HG03139 (cell line): ENCODE results near the gene TRIM66.
A peak's percentile ranks its signal among the peaks of the same experiment; 100 is the strongest.

Source experiments
- ATAC-seq: cut with Tn5 transposase; IDR thresholded peaks from one replicate; pipeline ENCODE4 v1.9.1; 2021; ENCODE audit not compliant: unreplicated experiment

The TRIM66 gene

GRCh38 chr11:8612522-8612921 is 69.9 kb downstream of the TRIM66 start:
- no peak for ATAC-seq

DNA sequence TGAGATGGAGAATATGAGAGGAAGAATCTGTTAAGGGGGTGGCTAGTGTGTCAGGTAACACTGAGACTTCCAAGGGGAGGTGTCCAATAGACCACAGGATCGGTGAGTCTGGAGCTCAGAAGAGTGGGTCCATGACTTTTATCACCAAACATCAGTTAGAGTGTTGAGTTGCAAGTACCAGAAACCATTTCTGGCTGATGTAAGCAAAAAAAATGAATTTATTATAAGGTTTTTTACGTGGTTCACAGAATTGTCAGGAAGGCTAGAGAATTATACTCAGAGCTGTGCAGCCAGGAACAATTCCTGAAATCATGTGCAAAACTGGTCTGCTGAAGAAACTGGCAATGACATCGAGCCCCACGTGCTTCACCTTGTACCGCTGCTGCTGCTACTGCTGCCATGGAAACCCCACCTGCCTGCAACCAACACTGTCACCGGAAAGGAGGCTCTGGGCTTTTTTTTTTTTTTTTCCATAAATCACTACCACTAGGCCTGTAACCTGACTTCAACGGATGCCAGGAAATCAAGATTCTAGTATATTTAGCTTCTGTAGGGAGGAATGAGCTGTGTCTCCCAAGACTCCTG is 71.8 kb downstream of the TRIM66 start:
- no peak for ATAC-seq

- no peak for ATAC-seq
Observed at GRCh38 chr11:8608652-8609051, 73.8 kb downstream of the TRIM66 start.

DNA sequence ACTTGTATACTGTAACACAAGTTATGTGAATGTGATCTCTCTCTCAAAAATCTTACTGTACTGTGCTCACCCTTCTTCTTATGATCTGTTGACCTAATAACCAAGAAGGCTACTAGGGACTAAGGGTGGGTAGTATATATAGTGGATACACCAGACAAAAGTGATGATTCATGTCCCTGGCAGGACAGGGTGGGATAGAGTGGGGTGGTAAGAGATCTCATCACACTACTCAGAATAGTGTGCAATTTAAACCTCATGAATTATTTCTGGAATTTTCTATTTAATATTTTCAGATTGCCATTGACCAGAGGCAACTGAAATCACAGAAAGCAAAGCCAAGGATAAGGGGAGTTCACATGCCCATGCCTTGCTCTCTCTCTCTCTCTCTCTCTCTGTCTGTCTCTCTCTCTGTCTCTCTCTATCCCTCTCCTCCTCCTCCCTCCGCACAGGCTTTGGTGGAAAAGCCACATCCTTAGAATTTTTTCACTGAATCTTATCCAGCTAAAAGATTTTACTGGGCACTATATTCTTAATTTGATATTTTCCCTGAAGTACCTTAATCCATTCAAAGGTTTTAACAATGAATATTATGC is 76.4 kb downstream of the TRIM66 start:
- no peak for ATAC-seq

DNA sequence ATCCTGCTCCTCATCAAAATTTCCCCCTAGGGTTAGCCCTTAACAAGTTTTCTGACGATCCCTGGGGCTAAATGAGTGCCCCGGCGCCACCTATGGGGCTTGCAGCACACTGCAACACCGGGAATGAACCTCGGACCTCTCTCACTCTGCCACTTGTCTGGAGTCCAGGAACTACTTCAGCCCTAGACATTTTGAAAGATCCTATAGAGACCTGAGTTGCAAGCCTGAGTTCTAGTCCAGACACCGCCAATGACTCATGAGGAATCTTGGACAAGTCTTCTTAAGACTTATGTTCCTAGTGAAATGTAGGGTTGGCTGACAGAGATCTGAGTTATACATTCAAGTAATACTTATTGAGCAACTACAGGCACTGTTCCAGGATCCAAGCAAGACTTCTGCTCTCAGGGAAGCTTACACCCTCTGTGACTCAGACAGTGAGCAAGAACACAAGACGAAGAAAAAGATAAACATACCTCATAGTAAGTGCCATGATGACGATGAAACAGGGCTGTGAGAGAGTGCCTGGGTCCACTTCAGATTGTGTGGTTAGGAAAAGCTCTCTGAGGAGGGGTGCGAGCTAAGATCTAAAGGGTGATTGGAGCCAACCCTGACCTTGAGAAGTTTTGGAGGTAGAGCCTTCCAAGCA is 78.3 kb downstream of the TRIM66 start:
- peak; percentile 84 for ATAC-seq

GRCh38 chr11:8603696-8604077 is 78.8 kb downstream of the TRIM66 start:
- ATAC-seq: no peak

DNA sequence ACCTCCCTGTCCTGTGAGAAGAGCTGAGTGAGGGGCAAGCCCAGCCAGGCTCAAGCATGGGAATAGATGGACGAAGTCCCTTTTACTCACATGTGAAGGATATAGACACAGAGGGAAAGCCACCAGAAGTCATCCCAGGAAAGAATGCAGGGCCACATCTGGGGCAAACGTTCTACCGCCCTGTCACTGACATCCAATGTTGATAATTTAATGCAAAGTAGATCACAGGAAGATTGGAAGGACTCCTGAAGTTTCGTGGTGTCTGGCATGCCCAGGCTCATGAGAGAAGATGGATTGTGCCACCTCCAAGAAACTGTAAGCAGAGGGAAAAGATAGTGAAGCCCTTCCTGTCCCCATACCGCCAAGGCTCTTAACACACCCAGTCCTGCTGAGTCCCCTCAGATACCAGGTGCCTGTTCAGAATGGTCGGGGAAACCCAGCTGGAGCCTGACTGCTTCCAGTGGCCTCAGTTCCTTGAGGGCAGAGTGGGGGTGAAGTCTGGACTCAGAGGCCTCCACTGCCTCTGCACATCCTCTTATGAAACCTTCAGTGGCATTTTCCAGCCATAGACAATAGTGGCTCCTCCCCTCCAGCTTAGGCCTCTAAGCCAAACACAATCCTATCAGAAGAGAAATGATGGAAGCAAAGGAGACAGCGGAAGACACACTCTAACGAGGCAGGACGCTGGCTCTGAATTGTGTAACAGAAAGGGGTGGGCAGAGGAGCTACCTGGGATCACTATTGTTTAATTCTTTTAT is 80.9 kb downstream of the TRIM66 start:
- no peak for ATAC-seq

DNA sequence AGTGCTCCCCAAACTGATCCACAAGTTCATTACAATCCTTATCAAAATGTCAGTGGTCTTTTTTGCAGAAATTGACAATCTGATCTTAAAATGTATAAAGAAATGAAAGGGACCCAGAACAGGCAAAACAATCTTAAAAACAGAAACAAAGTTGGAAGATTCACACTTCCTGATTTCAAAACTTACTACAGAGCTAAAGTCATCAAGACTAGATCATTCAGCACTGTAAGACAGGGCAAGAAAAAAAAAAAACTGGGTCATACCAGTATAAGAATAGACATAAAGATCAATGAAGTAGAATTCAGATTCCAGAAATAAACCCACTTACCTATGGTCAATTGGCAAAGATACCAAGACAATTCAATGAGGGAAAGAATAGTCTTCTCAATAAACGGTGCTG is 84.0 kb downstream of the TRIM66 start:
- no peak for ATAC-seq

DNA sequence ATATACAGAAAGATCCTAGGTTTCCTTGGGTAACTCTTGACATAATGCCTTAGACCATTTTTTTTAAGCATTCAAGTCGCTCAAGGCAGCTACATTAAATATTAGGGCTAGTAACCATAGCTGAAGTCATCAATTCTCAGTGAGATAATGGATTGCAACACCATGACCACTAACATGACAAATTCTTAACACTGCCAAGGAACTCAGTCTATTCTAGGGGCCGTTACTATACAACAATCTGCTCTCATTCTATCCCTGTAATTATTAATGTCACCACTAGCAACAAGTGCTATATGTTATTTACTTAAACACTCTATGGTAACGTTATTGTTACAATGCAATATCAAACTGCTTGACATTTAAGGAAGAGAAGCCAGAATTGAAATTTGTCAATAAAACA is 85.3 kb downstream of the TRIM66 start:
- no peak for ATAC-seq

DNA sequence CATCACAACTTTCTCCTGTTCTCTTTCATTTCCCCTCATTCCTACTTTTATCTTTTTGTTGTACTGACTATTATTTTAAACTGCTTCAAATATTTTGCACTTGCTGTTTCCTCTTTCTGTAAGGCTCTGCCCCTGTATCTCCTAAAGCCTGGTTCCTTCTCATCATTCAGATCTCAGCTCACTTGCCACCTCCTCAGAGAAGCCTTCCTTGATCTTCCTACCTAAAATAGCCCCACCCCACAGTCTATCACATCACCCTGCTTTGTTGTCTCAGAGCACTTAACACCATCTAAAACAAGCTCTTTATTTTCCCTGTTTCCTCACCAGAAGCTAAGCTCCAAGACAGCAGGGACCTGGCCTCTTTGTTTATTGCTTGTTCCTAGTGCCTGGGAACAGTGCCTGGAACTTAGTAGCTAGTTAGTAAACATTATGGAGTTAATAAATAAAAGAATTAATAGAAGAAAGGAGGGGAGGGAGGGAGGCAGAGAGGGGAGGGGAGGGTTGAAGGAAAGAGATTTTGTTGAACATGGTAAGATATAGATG is 85.9 kb downstream of the TRIM66 start:
- no peak for ATAC-seq

- ATAC-seq: peak; percentile 93
Observed at GRCh38 chr11:8593935-8594909, 88.2 kb downstream of the TRIM66 start, which contains the start of gene STK33. Gene STK33 (minus strand): TSS chr11:8594228. CDS start chr11:8474905, 119,323 bp downstream.

DNA sequence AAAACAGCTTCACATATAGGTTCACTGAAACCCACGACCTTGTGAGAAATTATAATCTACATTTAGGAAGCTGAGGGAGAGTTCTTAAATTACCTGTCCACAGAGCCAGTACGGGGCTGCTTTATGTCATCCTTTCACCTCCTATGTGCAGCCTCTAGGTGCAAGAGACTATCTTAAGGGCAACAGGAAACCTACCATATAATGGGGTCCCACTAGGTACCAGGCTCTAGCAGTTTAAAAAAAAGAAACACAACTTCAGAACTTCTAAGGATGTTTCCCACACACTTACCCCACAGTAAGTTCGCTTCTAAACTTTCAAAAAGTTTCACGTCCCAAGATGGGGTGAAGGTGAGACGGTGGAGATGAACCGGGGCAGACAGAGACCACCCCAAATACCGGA is 89.0 kb downstream of the TRIM66 start:
- ATAC-seq: peak; percentile 9

- ATAC-seq: no peak
Observed at GRCh38 chr11:8587915-8588314, 94.5 kb downstream of the TRIM66 start.

DNA sequence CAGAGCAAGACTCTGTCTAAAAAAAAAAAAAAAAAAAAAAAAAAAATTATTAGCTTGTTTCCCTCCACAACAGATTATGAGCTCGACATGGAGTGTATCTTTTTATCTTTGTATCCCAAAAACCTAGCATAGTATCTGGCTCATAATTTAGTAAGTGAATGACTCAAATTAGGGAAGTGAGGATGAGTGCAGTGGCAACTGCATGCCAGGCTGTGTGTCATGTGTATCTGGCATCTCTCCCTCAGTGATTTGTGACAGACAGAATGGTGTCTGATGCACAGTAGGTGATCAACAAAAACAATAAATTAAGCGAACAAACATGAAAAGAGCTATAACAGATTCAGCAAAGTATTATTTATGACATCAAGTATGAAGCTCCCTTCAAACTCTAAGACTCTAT is 95.7 kb downstream of the TRIM66 start:
- ATAC-seq: no peak

GRCh38 chr11:8586184-8586583 is 96.3 kb downstream of the TRIM66 start:
- ATAC-seq: no peak

DNA sequence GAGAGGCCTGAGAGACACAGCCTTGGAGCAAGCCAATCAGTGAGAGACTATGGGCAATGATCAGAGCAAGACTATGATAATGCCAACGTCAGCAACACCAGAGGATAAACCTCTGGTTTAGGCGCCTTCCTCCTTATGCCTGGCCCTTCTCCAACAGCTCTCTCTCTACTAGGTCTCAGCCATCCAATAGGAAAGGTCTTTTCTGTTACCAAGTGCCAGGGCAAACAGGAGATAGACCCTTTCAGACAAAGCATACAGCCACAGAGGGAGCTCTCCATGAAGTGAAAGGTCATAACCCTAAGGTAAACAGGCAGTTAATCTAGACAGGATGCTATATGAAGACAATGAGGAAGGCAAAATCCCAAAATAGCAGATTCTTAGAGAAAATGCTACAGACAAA is 98.0 kb downstream of the TRIM66 start:
- no peak for ATAC-seq

DNA sequence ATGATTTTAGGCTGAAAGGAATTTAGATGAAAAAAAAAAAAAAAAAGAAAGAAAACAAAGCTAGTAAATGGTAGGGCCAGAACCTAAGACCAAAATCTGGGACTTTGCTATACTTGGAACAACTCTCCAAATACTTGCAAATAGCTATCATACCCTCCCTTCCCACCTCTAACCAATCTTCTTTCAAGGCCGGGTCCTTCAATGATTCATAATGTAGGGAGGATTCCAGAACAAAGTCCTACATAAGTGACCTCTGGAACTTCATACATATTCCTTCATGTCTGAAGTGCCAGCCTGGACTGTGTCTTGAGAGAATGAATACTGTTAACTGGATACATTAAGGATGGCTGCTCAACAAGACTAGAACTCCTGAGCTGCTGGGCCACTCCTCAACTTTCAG is 98.4 kb downstream of the TRIM66 start:
- ATAC-seq: no peak

DNA sequence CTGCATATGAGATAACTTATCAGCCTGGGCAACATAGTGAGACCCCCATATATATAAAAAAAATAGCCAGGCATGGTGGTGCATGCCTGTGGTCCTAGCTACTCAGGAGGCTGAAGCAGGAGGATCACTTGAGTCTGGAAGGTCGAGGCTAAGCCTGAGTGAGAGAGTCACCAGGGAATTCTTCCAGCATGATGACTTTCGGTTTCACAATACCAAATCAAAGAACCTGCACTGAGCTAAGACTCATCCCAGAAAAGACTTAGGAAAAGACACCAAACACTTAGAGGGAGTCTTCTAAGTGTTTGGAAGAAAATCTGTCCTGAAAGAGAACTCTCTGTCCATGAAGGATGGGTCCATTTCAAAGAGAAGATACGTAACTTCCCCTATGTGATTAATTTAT is 101.2 kb downstream of the TRIM66 start:
- ATAC-seq: no peak

DNA sequence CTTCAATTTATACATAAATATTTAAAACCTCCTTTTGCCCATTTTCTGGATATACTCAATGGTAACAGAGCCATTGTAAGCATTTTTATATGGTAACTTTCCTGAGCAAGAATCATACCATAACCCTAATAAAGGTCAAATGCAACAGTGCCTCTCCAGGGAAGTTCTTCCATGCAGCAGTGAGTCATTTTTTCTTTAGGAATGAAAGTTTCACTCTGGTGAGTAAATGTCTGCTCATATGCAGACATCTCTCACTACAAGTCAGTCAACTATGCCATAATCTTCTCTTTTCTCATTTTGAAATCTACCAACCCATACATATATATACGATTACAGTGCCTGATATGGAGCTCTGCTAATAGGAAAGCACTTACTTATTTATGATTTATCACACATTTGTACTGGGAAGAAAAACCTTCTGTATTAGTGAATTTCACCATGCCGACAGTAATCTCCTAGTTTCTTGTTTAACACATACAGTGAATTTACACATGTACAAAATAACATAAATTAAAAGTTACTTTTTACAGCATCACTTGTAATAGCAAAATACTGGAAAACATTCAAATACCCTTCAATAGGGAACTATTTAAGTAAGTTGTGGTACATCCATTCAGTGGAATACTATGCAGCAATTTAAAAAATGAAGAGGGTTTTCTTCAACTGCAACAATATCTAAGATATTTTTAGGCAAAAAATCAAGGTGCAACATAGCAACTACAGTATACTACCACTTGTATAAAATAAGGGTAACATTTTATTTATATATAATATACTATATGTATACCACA is 104.5 kb downstream of the TRIM66 start:
- no peak for ATAC-seq

DNA sequence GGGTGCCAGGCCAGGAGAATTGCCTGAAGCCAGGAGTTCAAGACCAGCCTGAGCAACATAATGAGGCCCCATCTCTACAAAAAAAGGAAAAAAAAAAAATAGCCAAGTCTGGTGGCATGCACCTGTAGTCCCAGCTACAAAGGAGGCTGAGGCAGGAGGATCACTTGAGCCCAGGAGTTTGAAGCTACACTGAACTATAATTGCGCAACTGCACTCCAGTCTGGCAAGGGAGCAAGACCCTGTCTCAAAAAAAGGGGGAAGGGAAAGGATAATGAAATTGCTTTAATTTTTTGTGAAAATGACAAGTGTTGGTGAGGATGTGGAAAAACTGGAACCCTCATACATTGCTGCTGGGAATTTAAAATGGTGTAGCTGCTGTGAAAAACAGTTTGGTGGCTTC is 107.7 kb downstream of the TRIM66 start:
- ATAC-seq: no peak
